GM21528 (cell line): ENCODE results near the gene CCDC198.
A peak's percentile ranks its signal among the peaks of the same experiment; 100 is the strongest.

Experiments used
- ATAC-seq: cut with Tn5 transposase; IDR thresholded peaks from one replicate; pipeline ENCODE4 v1.9.1; 2021; ENCODE audit warnings: mild to moderate bottlenecking, moderate library complexity; ENCODE audit not compliant: unreplicated experiment, low FRiP score

The CCDC198 gene, protein sequence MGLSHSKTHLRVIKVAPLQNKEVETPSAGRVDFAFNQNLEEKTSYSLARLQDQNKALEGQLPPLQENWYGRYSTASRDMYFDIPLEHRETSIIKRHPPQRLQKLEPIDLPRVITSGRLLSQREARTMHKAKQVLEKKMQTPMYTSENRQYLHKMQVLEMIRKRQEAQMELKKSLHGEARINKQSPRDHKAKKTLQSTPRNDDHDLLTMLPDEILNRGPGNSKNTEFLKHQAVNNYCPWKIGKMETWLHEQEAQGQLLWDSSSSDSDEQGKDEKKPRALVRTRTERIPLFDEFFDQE

DNA sequence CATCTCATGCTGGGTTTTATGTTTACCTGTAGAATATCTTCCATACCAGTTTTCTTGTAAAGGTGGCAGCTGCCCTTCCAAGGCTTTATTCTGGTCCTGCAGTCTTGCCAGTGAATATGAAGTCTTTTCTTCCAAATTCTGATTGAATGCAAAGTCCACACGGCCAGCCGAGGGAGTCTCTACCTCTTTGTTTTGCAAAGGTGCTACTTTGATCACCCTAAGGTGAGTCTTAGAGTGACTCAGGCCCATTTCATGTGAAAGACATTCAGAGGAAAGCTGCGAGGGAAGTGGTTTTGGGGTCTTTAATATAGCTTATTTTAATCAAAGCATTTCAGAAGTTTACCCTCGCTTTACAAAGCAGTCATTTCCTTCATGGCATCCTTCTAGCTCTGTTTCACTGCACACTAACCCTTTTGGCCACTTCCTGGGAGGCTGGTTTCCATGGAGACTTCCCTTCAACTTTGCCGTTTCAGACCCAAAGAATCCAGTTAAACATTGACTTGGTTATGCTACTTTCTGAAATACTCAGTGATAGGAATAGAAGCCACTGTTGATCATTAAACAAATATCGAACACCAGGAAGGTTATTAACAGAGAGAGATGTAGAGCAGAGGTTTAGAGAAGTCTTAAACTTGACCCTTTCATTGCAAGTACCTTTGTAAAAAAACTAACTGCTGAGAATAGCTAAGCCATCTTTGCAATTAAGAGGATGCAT is at the start of gene CCDC198:
TSS of gene CCDC198 (minus strand) at position 391 of the 715 bp plus-strand sequence. CDS start at position 249, 142 bp downstream.
- ATAC-seq: peak; percentile 70

DNA sequence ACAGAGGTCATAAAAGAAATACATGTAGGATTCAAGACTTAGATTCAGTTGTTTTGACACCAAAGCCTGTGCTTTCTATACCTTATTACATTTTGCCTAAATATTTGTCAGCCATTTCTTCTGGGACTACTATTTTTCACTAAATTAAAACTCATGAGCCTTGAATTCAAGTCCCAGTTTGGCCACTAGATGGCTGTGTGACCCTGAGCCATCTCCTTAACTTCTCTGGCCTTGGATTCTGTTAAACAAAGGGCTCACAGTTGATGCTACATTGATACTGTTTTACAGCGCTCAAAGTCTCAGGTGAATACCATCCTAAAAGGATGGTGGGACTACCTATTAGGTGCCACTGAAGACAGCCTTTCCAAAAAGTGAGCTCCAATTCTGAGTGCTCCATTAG is 39.6 kb upstream of the CCDC198 start:
- no peak for ATAC-seq

DNA sequence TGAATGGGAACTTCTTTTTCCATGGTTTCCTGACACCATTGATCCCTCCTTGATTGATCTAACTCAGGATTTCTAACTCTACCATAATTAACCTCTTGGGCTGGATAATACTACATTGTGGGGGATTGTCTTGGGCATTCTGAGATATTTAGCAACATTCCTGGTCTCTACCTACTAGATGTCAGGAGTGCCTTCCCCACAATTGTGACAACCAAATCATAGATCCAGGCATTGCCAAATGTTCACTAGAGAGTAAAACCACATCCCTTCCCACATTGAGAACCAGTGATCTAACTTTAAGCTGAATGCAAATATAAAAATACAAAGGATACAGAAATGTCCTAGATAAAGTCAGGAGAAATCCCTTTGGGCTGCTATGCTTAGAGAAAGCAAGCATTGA is 36.9 kb upstream of the CCDC198 start:
- no peak for ATAC-seq

DNA sequence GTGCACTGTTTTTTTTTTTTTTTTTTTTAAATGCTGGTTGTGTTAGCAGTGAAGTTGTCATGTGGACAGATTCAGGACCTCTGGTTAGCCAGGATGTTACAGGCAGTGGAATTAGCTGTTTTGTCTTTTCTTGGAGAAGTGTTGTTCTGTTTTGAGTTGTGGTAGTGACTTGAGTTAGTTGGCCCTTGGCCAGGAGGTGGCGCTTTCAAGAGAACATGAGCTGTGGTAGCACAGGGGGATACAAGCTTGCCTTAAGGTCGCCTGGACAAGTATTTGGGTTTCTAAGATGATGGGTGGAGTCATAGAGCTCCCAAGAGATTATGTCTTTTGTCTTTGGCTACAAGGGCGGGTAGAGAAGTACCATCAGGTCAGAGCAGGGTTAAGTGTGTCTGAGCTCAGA is 33.3 kb upstream of the CCDC198 start:
- ATAC-seq: no peak

DNA sequence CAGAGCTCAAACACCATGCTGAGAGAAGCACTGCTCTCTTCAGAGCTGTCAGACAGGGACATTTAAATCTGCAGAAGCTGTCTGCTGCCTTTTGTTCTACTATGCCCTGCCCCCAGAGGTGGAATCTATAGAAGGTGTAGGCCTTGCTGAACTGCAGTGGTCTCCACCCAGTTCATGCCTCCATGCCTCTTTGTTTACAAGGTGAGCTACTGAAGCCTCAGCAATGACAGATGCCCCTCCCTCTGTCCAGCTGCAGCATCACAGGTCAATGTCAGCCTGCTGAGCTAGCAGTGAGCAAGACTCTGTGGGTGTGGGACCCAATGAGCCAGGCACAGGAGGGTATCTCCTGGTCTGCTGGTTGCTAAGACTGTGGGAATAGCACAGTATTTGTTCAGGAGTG is 25.4 kb upstream of the CCDC198 start:
- no peak for ATAC-seq

DNA sequence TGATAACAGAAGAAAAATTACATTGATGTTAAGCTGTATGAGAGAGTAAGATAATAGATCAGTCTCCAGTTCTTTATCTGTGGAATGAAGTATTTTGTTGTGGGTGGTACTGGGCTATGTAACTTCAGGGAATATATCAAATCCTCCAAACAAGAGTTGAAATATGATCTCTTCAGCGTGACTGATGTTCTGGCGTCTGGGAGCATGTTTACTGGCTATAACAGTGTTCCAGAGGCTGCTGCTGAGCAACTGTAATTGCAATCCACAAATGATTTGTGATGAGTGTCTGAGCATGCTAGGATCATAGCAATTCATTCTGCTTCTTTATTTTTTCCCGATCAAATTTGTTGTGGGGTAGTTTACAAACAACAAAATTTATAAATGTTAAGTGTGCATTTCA is 18.6 kb upstream of the CCDC198 start:
- no peak for ATAC-seq

DNA sequence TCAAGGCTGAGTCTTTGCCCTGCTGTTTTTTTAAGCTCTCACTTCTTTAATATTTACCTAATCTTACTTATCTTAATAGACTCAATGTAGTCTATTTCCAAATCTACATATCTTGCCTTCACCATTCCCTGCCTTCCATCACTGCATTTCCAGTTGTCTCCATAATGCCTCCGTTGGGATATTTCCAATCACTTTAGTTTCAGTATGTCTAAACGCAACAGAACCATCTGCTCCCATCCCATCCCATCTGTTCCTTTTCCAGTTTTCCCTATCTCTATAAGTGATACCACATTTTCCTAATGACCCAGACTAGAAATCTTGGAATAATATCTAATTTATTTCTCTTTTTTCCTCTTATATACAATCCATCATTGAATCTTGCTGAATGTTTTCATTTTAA is 15.1 kb upstream of the CCDC198 start:
- no peak for ATAC-seq

DNA sequence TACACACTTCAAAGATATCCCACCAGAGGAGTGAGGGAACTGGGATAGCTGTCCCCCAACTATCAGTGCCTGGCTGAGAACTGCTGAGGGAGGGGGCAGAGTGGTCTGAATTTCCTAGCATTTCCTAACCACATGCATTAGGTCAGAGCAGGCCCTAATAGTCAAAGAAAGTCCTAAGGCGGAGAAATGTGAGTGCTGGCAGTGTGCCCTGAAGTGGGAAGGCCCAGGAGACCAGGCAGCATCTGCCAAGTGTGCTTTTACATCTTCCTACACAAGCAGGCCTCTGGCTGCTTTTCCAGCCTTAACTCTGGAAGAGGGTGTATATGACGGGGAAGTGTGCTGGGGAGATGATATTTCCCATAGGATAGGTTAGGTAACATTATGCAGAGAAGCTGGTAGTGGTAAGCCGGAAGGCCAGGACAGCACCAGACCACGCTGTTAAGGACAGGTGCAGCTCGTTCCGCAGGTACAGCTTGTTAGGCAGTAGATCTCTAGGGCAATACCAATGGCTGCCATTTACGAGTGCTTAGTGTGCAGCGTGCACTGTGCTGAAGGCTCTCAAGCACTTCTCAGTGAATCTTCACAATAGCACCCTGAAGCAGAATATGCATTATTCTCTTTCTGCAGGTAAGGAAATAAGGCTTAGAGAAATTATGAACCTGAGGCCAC is 9.1 kb upstream of the CCDC198 start:
- ATAC-seq: no peak

DNA sequence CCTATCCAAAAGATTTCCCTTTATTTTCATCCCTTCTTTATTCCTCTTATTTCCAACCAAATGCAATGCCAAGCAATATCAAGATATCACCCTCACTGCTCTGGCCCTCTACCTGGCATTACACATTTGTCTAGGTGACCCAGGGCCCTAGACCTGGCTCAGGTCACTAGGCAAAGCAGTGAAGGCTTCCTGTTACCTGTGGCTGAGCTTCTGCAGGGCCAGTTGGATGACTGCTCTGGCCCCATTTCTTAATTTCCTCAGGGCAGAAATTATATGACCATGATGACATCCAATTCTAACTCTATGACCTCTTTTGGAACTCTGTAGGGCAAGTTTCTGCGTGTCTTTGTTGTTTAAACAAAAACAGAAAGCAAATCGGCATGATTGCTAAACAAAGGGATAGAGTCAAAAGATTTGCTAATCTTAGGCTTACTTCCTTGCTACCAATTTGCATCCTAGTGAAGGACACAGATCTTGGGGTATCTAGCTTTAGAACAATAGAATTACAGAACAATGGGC is 7.4 kb upstream of the CCDC198 start:
- no peak for ATAC-seq

DNA sequence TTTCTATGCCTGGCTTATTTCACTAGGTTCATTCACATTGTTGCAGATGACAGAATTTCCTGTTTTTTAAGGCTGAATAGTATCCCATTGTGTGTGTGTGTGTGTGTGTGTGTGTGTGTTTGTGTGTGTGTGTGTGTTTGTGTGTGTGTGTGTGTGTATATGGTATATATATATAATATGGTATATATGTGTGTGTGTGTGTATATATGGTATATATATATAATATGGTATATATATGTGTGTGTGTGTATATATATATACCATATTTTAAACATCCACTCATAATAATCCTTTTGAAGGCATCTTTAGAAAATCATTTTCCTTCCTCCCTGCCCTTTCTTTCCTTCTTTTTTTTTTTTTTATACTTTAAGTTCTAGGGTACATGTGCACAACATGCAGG is 5.0 kb upstream of the CCDC198 start:
- ATAC-seq: no peak

DNA sequence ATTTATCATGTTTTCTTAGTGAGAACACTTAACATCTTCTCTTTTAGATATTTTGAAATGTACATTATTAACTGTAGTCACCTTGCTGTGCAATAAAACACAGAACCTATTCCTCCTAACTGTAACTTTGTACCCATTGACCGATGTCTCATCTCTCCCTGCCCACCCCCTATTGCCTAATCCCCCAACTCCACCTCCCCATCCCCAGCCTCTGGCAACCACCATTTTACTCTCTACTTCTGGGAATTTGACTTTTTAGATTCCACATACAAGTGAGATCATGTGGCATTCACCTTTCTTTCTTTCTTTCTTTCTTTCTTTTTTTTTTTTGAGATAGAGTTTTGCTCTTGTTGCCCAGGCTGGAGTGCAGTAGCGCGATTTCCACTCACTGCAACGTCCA is 4.4 kb upstream of the CCDC198 start:
- no peak for ATAC-seq

DNA sequence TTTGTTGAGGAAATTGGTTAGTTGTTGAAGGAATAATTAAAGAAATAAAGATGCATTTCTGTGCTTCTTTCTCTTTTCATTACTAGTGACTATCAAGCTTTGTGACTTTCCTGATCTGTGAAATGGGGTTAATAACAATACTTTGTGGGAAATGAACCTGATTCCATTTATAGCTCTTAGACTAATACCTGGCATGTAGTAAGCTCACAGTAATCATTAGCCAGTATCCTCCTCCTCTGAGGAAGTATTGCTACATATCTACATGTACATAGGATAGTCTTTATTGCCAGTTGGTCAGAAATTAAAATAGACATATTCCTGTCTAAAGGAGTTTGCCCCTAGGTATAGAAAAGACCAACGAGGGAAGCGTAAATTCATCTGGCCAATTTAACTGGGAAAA is 1.8 kb upstream of the CCDC198 start:
- no peak for ATAC-seq

DNA sequence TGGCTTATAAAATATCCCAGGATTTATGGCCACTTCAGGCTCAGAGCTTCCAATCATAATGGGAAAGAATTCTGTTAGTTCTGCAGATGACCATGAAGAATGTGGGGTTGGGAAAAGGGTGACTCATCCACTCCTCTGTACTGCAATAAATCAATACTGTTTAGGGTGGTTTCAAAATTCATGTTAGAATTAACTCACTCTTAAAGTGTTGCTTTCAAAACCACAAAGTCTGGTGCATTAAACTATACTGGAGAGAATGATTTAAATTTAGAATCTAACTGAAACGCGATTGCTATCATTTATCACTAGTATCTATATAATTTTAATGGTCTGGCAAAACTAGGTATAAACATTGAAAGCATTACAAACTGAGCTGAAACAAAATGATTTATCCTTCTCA is 798 bp downstream of the CCDC198 start:
- no peak for ATAC-seq

DNA sequence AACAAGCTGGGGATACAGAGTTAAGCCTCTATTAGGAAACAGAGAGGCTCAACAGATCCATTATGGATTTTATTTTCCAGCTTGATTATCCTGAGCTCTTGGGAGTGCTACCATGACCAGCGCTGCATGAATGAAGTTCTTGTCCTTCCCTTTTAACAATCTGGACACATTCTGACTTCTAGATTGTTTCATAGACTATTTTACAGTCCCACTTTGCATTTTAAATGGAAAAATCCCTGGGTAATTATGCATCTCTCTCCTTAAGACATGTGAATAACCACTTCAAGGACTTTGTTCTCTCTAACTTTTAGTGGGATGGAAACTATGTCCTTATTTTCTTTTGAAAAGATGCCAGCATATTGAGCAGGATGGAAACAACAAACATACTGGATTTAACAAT is 2.0 kb downstream of the CCDC198 start:
- ATAC-seq: no peak

DNA sequence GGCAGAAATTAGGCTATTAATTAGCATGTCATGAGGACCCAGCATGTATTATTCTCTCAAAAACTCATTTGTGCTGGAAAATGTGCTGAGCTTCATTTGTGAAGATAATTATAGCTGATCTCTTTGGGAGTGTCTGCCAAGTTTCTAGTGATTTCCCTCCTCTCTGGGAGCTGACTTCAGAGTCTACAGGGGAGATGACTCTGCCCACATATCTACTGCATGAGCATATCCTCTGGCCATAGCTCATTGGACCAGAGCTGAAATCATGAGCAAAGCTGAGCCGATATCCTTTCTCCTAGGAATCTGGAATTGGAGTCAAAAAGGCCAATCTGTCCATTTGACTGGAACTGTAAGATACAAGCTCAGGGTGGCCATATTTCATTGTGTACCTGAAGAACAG is 5.9 kb downstream of the CCDC198 start:
- ATAC-seq: no peak

DNA sequence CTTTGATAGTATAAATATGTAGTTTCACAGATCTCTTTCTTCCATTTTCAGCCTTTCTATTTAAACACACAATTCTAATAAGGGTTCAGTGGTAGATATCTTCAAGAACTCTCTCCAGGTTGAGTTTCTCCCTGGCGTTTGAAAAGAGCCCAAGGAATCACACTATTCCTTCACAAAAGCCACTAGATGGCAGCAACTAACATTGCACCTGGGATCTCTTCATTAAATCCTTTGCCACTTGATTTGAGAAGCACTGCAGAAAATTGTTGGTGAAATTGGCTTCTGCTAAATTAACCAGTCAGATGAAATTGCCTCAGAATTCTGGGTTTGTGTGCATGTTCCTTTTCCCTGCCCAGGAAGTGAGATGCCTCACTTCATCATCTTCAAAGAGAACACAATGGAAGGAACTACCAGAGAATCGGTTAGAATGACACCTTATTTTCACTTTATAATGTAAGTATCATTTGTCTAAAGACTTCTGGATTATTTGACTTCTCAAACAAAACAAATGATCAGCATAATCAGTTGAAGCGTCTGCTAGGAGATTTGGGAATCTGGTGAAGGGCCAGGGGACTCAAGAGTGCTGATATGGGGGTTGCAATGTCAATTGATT is 6.8 kb downstream of the CCDC198 start:
- no peak for ATAC-seq

DNA sequence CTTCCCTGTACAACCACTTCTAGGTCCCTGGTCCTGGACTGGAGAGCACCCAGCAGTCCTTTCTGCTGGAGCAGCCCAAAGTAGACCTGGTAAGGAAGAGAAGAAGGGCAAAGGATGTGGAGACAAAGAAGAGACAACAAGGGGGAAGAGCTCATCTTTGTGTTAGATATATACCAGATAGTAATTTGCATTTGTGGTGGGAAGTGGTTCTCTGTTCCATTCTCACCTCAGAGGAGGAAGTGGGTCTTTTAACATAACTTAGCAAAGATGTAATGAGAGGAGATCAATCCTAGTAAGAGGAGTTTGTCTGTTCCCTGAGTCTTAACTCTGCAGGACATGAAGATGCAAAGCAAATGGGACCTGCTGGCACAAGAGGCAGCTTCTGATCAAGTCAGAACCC is 8.0 kb downstream of the CCDC198 start:
- peak; percentile 95 for ATAC-seq

DNA sequence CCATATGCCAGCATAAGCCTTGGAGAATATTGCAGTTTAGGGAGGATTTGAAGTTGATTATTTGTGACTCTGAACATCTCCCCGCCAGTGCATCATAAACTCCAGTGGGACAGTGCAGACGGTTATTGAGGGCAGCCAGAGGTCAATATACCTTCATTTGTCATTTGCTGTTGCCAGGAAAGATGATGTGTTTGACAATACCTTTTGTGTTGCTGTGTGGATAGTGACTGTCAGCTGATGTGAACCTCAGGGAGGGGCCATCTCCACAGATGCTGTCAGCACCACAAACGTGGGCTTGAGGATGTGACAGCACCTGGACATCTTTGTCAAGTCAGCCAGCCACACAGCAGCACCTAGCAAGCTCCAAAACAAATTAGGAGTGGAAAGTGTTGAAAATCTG is 11.5 kb downstream of the CCDC198 start:
- ATAC-seq: no peak

DNA sequence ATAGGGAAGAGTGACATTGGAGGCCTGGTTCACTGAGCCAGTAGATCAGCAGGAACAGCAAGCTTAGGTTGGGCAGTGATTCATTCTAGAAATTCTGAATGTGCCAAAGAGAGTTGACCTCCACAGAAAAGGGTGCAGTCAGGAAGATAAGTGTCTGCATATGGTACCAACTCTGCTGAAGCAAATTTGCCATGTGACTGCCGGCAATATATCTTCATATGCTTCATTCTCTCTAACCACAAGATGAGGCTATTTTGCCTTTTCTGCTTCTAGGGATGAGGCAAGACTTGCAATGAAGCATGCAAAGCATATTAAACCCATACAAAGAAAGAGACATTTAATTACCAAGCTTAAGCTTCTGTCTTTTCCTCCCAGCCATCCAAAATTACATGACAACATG is 13.6 kb downstream of the CCDC198 start:
- no peak for ATAC-seq

DNA sequence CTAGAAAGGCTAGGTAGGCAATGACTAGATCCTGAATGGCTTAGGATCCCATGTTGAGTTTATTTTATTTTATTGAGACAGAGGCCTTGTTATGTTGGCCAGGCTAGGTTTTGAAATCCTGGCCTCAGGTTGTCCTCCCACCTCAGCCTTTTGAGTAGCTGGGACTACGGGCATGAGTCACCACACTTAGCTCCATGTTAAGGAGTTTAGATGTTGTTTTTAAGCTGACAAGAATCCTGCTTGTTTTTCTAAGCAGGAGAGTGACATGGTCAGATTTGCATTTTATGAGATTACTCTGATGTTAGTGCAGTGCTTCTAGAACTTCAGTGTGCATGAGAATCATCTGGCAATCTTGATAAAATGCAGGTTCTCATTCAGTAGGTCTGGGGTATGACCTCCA is 14.5 kb downstream of the CCDC198 start:
- ATAC-seq: no peak

DNA sequence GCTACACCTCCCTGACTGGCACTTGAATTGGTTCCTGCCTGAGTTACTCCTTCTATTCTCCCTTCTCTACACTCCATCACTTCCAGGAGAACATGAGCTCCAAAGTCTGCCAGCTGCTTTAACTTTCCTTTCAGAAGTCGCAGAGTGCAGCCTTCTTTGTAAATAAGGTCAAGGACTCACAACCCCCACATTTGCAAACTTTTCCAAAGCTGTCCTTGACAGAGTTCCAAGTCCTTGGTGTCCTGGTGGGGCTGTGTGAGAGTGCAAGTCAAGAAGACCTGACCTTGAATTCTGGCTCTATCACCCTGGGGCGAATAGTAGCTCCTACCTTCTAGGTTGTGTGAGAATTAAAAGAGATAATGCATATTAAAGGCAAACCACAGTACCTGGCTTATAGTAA is 15.6 kb downstream of the CCDC198 start:
- ATAC-seq: no peak
